Left ventricle myocardium inferior (tissue), 1 donor: ENCODE data around the gene CCNG2. TPM values are rescaled to one million over a fixed set of nuclear protein-coding genes. Genes with fewer than 3 reads are reported as not detected.

Experiments used
- DNase-seq: peaks from one replicate; pipeline ENCODE4 v3.0.0-alpha.2; 2020
- H3K27ac ChIP-seq: fragments of 200-600 bp; replicated peaks from 2 replicates; pipeline ENCODE4 v1.8.0; 2021
- H3K27me3 ChIP-seq: fragments of 200-600 bp; 2 replicates; pipeline ENCODE4 v1.8.0; 2021; ENCODE audit warnings: low read depth
- H3K36me3 ChIP-seq: fragments of 200-600 bp; 2 replicates; pipeline ENCODE4 v1.8.0; 2021
- H3K4me1 ChIP-seq: fragments of 200-600 bp; 2 replicates; pipeline ENCODE4 v1.8.0; 2021
- H3K4me3 ChIP-seq: fragments of 200-600 bp; 2 replicates; pipeline ENCODE4 v1.8.0; 2021; ENCODE audit warnings: mild to moderate bottlenecking, moderate library complexity
- H3K9me3 ChIP-seq: fragments of 200-600 bp; replicated peaks from 2 replicates; pipeline ENCODE4 v1.8.0; 2021
- intact Hi-C: fragments of 100-400 bp; cut with micrococcal nuclease; formaldehyde crosslinking; loops from one replicate; pipeline ENCODE4 v1.11.0; 2022
- total RNA-seq: library from RNA; stranded (reverse); fragmentation: NEBNext Ultra II Directional; extraction: Animal tissue kit (Norgen Biotek cat#: 25700); gene quantifications from one replicate; pipeline ENCODE4 v1.2.1, GENCODE V29; 2021
- TF ChIP-seq, protein P1 (sequence below): fragments of 200-600 bp; IDR thresholded peaks from 2 replicates; pipeline ENCODE4 v1.8.0; 2021; ENCODE audit warnings: antibody characterized with exemption, mild to moderate bottlenecking, borderline replicate concordance
- donor health status: DM: no; HTN: yes; CAD: no; lungs with severe emphysema.

CCNG2 gene
- total RNA-seq, 1 donor from 2014 or later, result 8.5 TPM

DNA sequence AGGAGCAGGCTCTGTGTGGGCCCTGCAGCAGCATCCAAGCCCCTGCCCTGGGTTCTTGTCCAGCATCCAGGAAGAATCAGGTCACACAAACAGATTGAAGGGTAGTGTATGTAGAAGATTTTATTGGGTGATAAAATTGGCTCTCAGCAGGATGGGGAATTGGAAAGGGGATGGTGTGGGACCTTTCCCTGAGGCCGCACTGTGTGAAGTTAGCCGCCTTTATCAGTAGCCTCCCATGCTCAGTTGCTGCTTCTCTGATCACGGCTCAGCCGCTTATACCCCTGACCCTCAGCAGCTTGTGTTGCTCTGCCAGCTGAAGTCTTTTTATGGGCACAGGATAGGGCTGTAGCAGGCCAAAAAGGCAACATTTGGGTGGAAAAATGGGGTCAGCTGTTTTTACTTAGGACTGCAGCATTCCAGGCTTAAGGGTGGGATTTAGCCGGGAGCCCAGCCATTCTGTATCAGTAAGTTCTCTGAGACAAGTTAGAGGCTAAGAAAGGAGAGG is 35.2 kb upstream of the CCNG2 start:
- intact Hi-C loops, result no loop called here
- no peak for DNase-seq
- Histone ChIP-seq H3K36me3 (no peaks in the 10 kb centered on the region), H3K4me1 (no peaks in the 10 kb centered on the region), H3K27ac (no peak overlapping the region), H3K27me3 (peaks cover 35% of the 10 kb centered on the region), H3K4me3 (no peak overlapping the region), H3K9me3 (no peaks in the 10 kb centered on the region)
- TF ChIP-seq, protein P1, sequence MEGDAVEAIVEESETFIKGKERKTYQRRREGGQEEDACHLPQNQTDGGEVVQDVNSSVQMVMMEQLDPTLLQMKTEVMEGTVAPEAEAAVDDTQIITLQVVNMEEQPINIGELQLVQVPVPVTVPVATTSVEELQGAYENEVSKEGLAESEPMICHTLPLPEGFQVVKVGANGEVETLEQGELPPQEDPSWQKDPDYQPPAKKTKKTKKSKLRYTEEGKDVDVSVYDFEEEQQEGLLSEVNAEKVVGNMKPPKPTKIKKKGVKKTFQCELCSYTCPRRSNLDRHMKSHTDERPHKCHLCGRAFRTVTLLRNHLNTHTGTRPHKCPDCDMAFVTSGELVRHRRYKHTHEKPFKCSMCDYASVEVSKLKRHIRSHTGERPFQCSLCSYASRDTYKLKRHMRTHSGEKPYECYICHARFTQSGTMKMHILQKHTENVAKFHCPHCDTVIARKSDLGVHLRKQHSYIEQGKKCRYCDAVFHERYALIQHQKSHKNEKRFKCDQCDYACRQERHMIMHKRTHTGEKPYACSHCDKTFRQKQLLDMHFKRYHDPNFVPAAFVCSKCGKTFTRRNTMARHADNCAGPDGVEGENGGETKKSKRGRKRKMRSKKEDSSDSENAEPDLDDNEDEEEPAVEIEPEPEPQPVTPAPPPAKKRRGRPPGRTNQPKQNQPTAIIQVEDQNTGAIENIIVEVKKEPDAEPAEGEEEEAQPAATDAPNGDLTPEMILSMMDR, result no peak

DNA sequence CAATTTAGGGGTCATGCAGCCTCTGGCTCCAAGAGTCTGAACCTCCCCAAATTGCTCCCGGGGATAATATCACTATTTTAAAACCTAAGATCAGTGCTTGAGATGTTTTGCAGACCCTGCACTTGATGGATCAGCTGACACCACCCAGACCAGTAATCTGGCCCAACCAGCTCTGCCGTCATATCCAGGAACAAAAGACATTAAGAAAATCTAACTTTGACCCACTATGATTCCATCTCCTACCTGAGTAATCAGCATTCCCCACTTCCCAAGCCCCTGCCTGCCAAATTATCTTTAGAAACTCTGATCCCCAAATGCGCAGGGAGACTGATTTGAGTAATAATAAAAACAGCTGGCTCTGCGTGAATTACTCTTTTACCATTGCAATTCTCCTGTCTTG is 34.4 kb upstream of the CCNG2 start:
- H3K4me1 ChIP-seq, result peaks cover 1% of the 10 kb centered on the region
- H3K27me3 ChIP-seq, result peaks cover 35% of the 10 kb centered on the region
- H3K4me3 ChIP-seq, result no peak overlapping the region
- H3K27ac ChIP-seq, result no peak overlapping the region
- H3K9me3 ChIP-seq, result no peaks in the 10 kb centered on the region
- H3K36me3 ChIP-seq, result no peaks in the 10 kb centered on the region
- DNase-seq, result no peak
- intact Hi-C loops, result no loop called here
- TF ChIP-seq, protein P1, result no peak

DNA sequence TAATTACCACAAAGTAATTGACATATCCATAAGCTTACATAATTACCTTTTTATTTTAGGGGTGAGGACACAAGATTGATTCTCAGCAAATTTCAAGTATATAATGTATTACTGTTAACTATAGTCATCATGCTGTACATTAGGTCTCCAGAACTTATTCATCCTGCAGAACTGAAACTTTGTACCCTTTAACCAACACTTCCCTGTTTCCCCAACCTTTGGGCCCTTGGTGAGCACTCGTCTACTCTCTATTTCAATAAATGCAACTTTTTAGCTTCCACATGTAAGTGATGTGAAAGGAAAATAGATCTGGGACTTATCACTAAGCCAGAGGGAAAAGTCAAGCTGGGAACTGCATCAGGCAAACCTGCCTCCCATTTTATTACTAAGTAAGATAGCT is 33.6 kb upstream of the CCNG2 start:
- Histone ChIP-seq H3K4me1 (peaks cover 7% of the 10 kb centered on the region), H3K4me3 (no peak overlapping the region), H3K36me3 (no peaks in the 10 kb centered on the region), H3K9me3 (no peaks in the 10 kb centered on the region), H3K27me3 (peaks cover 35% of the 10 kb centered on the region), H3K27ac (no peak overlapping the region)
- TF ChIP-seq, protein P1, result no peak
- DNase-seq, result no peak
- intact Hi-C loops, result no loop called here

DNA sequence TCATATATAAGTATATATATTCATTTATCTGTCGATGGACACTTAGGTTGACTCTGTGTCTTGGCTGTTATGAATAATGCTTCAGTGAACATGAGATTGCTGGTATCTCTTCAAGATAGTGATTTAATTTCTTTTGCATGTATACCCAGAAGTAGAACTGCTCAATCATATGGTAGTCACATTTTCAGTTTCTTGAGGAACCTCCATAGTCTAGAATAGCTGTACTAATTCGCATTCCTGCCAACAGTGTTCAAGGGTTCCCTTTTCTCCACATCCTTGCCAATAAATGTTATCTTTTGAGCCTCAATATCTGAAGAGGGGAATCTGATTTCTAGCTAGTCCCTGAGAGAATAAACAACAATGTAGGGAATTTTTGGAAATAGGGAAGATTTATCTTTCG is 32.4 kb upstream of the CCNG2 start:
- Histone ChIP-seq H3K4me3 (no peak overlapping the region), H3K27ac (no peak overlapping the region), H3K27me3 (peaks cover 35% of the 10 kb centered on the region), H3K9me3 (peaks cover 3% of the 10 kb centered on the region), H3K36me3 (no peaks in the 10 kb centered on the region), H3K4me1 (peaks cover 7% of the 10 kb centered on the region)
- TF ChIP-seq, protein P1, result no peak
- no peak for DNase-seq
- intact Hi-C loops, result no loop called here

DNA sequence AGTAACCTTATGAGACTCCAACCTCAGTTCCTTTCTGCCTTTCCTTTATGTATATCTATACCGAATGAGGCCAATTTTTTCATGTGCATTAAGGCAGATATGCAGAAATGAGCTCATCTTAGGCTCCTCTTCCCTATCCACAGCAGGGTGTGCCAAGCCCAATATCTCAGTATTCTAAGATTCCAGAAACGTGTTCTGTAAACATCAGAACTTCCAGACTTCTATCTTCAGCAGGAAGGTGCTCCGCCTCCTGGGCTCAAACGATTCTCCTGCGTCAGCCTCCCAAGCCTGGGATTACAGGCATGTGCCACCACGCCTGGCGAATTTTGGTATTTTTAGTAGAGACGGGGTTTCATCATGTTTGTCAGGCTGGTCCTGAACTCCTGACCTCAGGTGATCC is 31.0 kb upstream of the CCNG2 start:
- no peak for DNase-seq
- H3K27ac ChIP-seq, result no peak overlapping the region

More for the DNA sequence above, 31.0 kb upstream of the CCNG2 start:
- no peaks in the 10 kb centered on the region for H3K36me3 ChIP-seq
- H3K4me3 ChIP-seq, result no peak overlapping the region
- intact Hi-C loops, result no loop called here
- H3K4me1 ChIP-seq, result peaks cover 7% of the 10 kb centered on the region
- peaks cover 41% of the 10 kb centered on the region for H3K27me3 ChIP-seq
- TF ChIP-seq, protein P1, result no peak
- peaks cover 13% of the 10 kb centered on the region for H3K9me3 ChIP-seq
